ENCODE data around the gene SLC51B.

SLC51B gene

GRCh38 chr15:65101891-65102708 is 56.9 kb downstream of the SLC51B start:
- no peak for DNase-seq

- DNase-seq = no peak
Observed at GRCh38 chr15:65102912-65103311, 57.7 kb downstream of the SLC51B start.

All from activated naive CD4-positive, alpha-beta T cell treated with anti-CD3 and anti-CD28 coated beads, Interleukin-2, amount 50 U/mL, for 16 hours (primary cell).